Spleen (tissue), 11 donors: ENCODE data around the gene EFHD2. TPM values are rescaled to one million over a fixed set of nuclear protein-coding genes. Genes with fewer than 3 reads are reported as not detected.

Experiments
- DNase-seq: peaks from one replicate; pipeline ENCODE4 v3.0.0-alpha.2; 2020
- H3K27ac ChIP-seq, 8 donors: fragments of 200-600 bp; sonication (generic) in 7 of 8; 1 replicate in 4 of 8; 2 replicates in 4 of 8; pipeline versions ENCODE4 v1.5.0 to v1.8.0; 2016 to 2021; ENCODE audit warnings: inconsistent platforms in 4 of 8, mild to moderate bottlenecking in 4 of 8, moderate library complexity in 1 of 8
- H3K27me3 ChIP-seq, 7 donors: fragments of 200-600 bp; sonication (generic) in 6 of 7; replicated peaks in 1 of 7; 1 replicate in 4 of 7; 2 replicates in 3 of 7; pipeline versions ENCODE4 v1.5.0 to v1.8.0; 2016 to 2021; ENCODE audit warnings: inconsistent platforms in 3 of 7, mild to moderate bottlenecking in 1 of 7
- H3K36me3 ChIP-seq, 6 donors: fragments of 200-600 bp; sonication (generic) in 5 of 6; 1 replicate in 4 of 6; 2 replicates in 2 of 6; pipeline versions ENCODE4 v1.5.0 to v1.8.0; 2016 to 2021; ENCODE audit warnings: inconsistent platforms in 2 of 6
- H3K4me1 ChIP-seq, 6 donors: fragments of 200-600 bp; sonication (generic) in 5 of 6; 1 replicate in 3 of 6; 2 replicates in 3 of 6; pipeline versions ENCODE4 v1.5.0 to v1.8.0; 2016 to 2021; ENCODE audit warnings: inconsistent platforms in 3 of 6
- H3K4me3 ChIP-seq, 8 donors: fragments of 200-600 bp; sonication (generic) in 7 of 8; 1 replicate in 4 of 8; 2 replicates in 4 of 8; pipeline versions ENCODE4 v1.5.0 to v1.8.0; 2016 to 2021; ENCODE audit warnings: inconsistent platforms in 4 of 8, mild to moderate bottlenecking in 4 of 8, moderate library complexity in 2 of 8
- H3K9me3 ChIP-seq, 8 donors: fragments of 200-600 bp; sonication (generic) in 7 of 8; 1 replicate in 4 of 8; 2 replicates in 4 of 8; pipeline versions ENCODE4 v1.5.0 to v1.8.0; 2016 to 2021; ENCODE audit warnings: inconsistent platforms in 4 of 8
- POLR2A ChIP-seq, 3 donors: fragments of 450-650 bp; IDR thresholded peaks; one replicate each; pipeline ENCODE4 v1.5.1; 2017; ENCODE audit warnings: antibody characterized with exemption in 3 of 3, mild to moderate bottlenecking in 1 of 3
- POLR2AphosphoS5 ChIP-seq, 3 donors: sonication (generic); formaldehyde crosslinking; IDR thresholded peaks; one replicate each; pipeline ENCODE4 v1.5.1; 2017; ENCODE audit warnings: antibody characterized with exemption in 3 of 3
- WGBS, 5 donors: extraction: QIAGEN DNeasy Blood & Tissue Kit in 3 of 5; methylation state at CpG; one replicate each; pipeline versions ENCODE4 v1.1.5 to v1.1.7; 2013 to 2018; 5-methylcytosine and 5-hydroxymethylcytosine counted together
- intact Hi-C: fragments of 100-400 bp; cut with DNase I; formaldehyde crosslinking; loops from one replicate; pipeline ENCODE4 v1.15.0; 2023; ENCODE audit warnings: low total_unique reads
- polyA plus RNA-seq, 3 donors: library from polyadenylated mRNA; stranded (reverse); fragments of 200-250 nt; gene quantifications; one replicate each; pipeline ENCODE4 v1.2.1, GENCODE V29; 2013
- total RNA-seq, 7 donors: library from RNA; depleted of rRNA in 3 of 7; stranded (reverse); fragments of >200 nt in 3 of 7; fragmentation: NEBNext Ultra II Directional in 4 of 7; extraction: Animal tissue kit (Norgen Biotek cat#: 25700) in 4 of 7; gene quantifications; one replicate each; pipeline versions ENCODE4 v1.1.0 to v1.2.1, GENCODE V29; 2016 to 2021
- TF ChIP-seq, protein P1 (sequence below), 11 experiments: fragments of 200-600 bp in 7 of 11; fragments of 450-650 bp in 4 of 11; sonication (generic) in 4 of 11; IDR thresholded peaks in 8 of 11; conservative IDR thresholded peaks in 3 of 11; 1 replicate in 7 of 11; 2 replicates in 4 of 11; pipeline versions ENCODE4 v1.4.0 to v1.8.0; 2016 to 2021; ENCODE audit warnings: antibody characterized with exemption in 11 of 11, inconsistent platforms in 4 of 11, mild to moderate bottlenecking in 1 of 11
- donor health status: healthy with polysubstance abuse.
- donor health status: DM: no; HTN: no; CAD: no; lungs with moderate emphysema.
- donor health status: DM: no; HTN: no; CAD: no.
- donor health status: Bipolar disorder and iron deficiency.
- donor health status: healthy.
- donor health status: DM: no; HTN: no; CAD: no.
- donor health status: DM: yes; HTN: yes; CAD: no.

EFHD2 gene
- total and polyA plus RNA-seq, 10 donors: 81.8 to 226 (median 155) TPM

DNA sequence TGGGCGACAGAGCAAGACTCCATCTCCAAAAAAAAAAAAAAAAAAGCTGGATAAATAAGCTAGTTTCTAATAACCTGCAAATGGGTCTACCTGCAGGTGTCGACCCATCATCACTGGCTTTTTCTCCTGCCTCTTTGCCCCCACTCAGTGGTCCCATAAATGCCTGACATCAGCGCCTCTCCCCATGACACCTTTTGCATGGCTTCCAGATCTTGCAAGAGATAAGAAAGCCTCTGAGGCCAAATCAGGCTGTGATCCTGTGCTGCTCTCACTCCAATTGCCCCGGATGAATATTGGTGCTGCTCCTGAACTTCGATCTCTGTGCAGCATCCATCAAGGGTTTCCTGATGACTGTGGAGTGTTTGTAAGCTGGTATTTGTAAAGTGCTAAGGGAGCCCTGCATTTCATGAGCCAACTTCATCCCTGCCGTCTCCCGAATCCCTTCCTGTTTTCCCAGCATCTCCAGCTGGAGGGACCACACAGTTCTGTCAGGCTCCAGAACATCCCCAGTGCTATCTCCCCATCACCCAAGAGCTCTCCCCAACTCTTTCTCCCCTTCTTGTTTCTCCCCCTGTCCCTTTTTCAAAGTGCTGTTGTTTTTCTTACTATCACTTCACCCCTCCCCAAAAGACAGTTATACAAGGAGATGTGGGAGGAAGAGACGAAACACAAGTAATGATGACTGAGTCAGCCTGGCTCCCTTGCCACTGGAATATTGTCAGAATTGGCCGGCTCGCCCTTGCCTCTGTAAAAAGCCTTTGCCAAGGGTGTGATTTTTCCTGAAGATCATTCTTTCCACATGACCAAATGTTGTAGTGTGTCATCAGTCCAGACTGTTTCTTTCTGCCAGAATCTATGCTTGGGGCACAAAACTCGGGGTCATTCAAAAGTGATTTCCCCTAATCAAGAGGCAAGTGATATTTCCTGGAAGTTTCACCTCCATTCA lies 2.8 kb upstream of the EFHD2 start:
- no peak for DNase-seq
- 70 to 79% (median 74%) methylated on average over 10 to 11 of the region's 11 CpGs for WGBS, 5 donors
- Histone ChIP-seq H3K4me3 (no peak overlapping the region), H3K27ac (peak overlapping the region in 3 of 8 donors; percentile 17 to 96 (median 94)), H3K9me3 (no peaks in the 10 kb centered on the region), H3K27me3 (no peaks in the 10 kb centered on the region), H3K36me3 (no peaks in the 10 kb centered on the region), H3K4me1 (peaks cover 11 to 38% (median 21%) of the 10 kb centered on the region in 6 donors)
- TF ChIP-seq, protein P1, sequence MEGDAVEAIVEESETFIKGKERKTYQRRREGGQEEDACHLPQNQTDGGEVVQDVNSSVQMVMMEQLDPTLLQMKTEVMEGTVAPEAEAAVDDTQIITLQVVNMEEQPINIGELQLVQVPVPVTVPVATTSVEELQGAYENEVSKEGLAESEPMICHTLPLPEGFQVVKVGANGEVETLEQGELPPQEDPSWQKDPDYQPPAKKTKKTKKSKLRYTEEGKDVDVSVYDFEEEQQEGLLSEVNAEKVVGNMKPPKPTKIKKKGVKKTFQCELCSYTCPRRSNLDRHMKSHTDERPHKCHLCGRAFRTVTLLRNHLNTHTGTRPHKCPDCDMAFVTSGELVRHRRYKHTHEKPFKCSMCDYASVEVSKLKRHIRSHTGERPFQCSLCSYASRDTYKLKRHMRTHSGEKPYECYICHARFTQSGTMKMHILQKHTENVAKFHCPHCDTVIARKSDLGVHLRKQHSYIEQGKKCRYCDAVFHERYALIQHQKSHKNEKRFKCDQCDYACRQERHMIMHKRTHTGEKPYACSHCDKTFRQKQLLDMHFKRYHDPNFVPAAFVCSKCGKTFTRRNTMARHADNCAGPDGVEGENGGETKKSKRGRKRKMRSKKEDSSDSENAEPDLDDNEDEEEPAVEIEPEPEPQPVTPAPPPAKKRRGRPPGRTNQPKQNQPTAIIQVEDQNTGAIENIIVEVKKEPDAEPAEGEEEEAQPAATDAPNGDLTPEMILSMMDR (IDR thresholded peaks at IDR 0.05 in 8 of 11, conservative IDR thresholded peaks at IDR 0.05 in 3 of 11): no peak
- TF ChIP-seq POLR2A (IDR thresholded peaks at IDR 0.05) (no peak), POLR2AphosphoS5 (IDR thresholded peaks at IDR 0.05) (no peak)
- intact Hi-C loops: no loop called here

DNA sequence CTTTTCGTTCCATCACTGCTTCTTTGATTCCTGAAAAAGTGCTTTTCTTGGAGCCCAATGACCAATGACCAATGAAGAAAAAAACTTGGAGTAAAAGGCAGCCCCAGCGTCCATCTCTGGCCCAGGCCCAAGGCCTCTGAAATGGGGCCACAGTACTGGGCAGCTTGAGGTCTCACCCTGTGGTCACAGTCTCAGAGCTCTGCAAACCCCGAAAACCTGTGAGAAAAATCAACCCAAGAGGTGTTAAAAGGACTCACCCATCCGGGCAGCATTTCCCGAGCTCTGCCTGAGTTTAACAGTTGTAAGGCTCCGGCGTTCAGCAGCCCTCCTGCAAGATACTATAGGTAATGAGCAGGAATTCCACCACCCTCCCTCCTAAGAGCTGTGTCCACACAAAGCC lies 2.1 kb upstream of the EFHD2 start:
- 70 to 92% (median 83%) methylated on average over 7 of the region's 7 CpGs for WGBS, 5 donors
- Histone ChIP-seq H3K9me3 (no peaks in the 10 kb centered on the region), H3K4me1 (peaks cover 17 to 45% (median 28%) of the 10 kb centered on the region in 6 donors), H3K27ac (peak overlapping the region in 3 of 8 donors; percentile 17 to 96 (median 94)), H3K36me3 (peaks cover 0 to 6% (median 0%) of the 10 kb centered on the region in 6 donors), H3K4me3 (no peak overlapping the region), H3K27me3 (no peaks in the 10 kb centered on the region)
- intact Hi-C loops: no loop called here
- DNase-seq: no peak
- TF ChIP-seq, protein P1 (IDR thresholded peaks at IDR 0.05 in 8 of 11, conservative IDR thresholded peaks at IDR 0.05 in 3 of 11): no peak
- TF ChIP-seq POLR2AphosphoS5 (IDR thresholded peaks at IDR 0.05): no peak
- no peak for TF ChIP-seq POLR2A (IDR thresholded peaks at IDR 0.05)

DNA sequence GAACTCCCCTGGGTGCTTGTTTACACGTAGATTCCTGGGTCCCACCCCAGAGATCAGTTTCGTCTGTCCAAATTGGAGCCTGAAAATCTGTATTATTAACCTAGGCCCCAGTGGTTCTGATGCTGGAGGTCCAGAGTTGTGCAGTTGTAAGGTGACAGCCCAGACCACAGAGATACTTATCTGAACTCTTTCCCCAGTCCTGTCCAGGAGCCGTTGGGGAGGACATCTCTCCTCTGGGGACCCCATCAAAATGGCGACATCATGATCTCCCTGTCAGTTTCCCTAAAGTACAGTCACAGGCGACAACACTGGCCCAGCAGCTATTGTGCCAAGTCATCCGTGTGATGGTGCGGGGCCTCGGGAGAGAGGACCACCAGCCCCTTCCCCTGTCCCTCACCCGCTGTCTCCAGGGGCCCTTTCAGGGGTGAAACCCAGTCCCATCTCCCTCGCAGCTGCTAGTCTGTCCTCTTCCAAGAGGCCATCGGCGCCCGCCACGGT lies 749 bp upstream of the EFHD2 start:
- H3K27ac ChIP-seq: peak overlapping the region in 5 of 8 donors; percentile 86 to 96 (median 94)
- TF ChIP-seq, protein P1 (IDR thresholded peaks at IDR 0.05 in 8 of 11, conservative IDR thresholded peaks at IDR 0.05 in 3 of 11): no peak
- TF ChIP-seq POLR2AphosphoS5 (IDR thresholded peaks at IDR 0.05): no peak
- no peak for TF ChIP-seq POLR2A (IDR thresholded peaks at IDR 0.05)
- H3K9me3 ChIP-seq: no peaks in the 10 kb centered on the region
- no peaks in the 10 kb centered on the region for H3K27me3 ChIP-seq
- H3K4me3 ChIP-seq: peak overlapping the region; percentile 69 to 97 (median 88)
- peaks cover 28 to 59% (median 42%) of the 10 kb centered on the region in 6 donors for H3K4me1 ChIP-seq
- H3K36me3 ChIP-seq: peaks cover 0 to 20% (median 0%) of the 10 kb centered on the region in 6 donors
- DNase-seq: no peak
- intact Hi-C loops: no loop called here
- WGBS, 5 donors: 30 to 63% (median 34%) methylated on average over 8 to 14 of the region's 14 CpGs
